ENCODE measurements around the gene TMEM132C.

DNA sequence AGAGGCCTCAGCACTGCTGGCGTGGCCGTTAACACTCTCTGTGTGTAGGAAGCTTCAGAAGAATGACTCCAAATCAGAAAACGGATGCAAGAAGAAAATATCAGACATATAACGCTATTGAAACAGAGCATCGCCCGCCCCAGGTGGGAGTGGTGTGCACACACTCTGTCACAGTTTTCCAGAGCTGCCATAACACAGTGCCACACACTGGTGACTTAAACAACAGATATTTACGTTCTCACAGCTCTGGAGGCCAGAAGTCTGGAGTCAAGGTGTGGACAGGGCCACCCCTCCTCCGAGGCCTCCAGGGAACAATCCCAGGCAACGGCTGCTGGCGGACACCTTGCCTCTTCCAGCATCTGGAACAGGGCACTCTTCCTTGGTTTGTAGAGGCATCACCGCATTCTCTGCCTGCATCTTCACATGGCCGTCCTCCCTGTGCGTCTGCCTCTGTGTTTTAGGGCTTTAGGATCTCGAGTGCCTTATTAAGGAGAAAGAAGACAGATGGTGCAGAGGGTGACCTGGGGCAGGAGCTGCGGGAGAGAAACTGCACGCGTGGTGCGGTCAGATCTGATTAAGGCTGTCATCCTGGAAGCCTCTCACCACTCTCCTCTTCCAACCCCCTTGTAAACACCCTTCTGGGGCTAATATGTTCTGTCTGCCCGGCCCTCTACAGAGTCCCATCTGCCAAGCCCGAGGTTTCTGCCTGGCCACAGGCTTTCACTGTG is 415.7 kb downstream of the TMEM132C start:
- TF ChIP-seq EZH2 (IDR thresholded peaks at IDR 0.05; ENCODE audit: borderline replicate concordance, low read depth, low read length, severe bottlenecking) (no peak), CTCF (IDR thresholded peaks at IDR 0.05; ENCODE audit: extremely low read depth in 1 of 2, insufficient read depth in 1 of 2, low read depth in 1 of 2, low read length in 2 of 2) (no peak), POLR2AphosphoS5 (IDR thresholded peaks at IDR 0.05; ENCODE audit: insufficient read depth, low read depth, low read length) (no peak), MAX (IDR thresholded peaks at IDR 0.05; ENCODE audit: insufficient read depth, insufficient read length) (no peak), JUN (IDR thresholded peaks at IDR 0.05; ENCODE audit: borderline replicate concordance, insufficient read depth, insufficient read length, low read depth) (no peak), POLR2A (IDR thresholded peaks at IDR 0.05; ENCODE audit: low read depth, low read length) (no peak)

Measured in endothelial cell of umbilical vein (primary cell).